Lung (tissue), 12 donors: ENCODE results near the gene STMND1. TPM values are rescaled to one million over a fixed set of nuclear protein-coding genes. Genes with fewer than 3 reads are reported as not detected.

Experiments used
- ATAC-seq: fragments of 200-7000 bp; cut with Tn5 transposase; one replicate; pipeline ENCODE4 v1.9.1; 2020; ENCODE audit warnings: moderate number of reproducible peaks; ENCODE audit not compliant: insufficient read depth, low FRiP score
- DNase-seq, 3 donors: peaks; one replicate each; pipeline ENCODE4 v3.0.0-alpha.2; 2013 to 2017
- H3K27ac ChIP-seq, 2 donors: one replicate each; pipeline ENCODE4 v1.5.1; 2013; ENCODE audit warnings: mild to moderate bottlenecking in 2 of 2, moderate library complexity in 2 of 2, control low read depth in 1 of 2, inconsistent platforms in 1 of 2, low read depth in 1 of 2, low read length in 1 of 2
- H3K27me3 ChIP-seq, 3 donors: one replicate each; pipeline ENCODE4 v1.5.1; 2013; ENCODE audit warnings: low read length in 2 of 3; ENCODE audit not compliant: control insufficient read depth in 3 of 3, insufficient read depth in 3 of 3
- H3K36me3 ChIP-seq, 4 donors: one replicate each; pipeline ENCODE4 v1.5.1; 2013; ENCODE audit warnings: low read length in 4 of 4, mild to moderate bottlenecking in 1 of 4, moderate library complexity in 1 of 4; ENCODE audit not compliant: control insufficient read depth in 4 of 4, insufficient read depth in 4 of 4
- H3K4me1 ChIP-seq, 5 donors: one replicate each; pipeline ENCODE4 v1.5.1; 2013; ENCODE audit warnings: low read length in 5 of 5, mild to moderate bottlenecking in 2 of 5, moderate library complexity in 1 of 5; ENCODE audit not compliant: control insufficient read depth in 5 of 5, insufficient read depth in 5 of 5
- H3K4me3 ChIP-seq: one replicate; pipeline ENCODE4 v1.5.1; 2013; ENCODE audit warnings: mild to moderate bottlenecking, control low read depth, moderate library complexity
- H3K9ac ChIP-seq, 2 donors: one replicate each; pipeline ENCODE4 v1.5.1; 2013; ENCODE audit warnings: low read length in 2 of 2, control low read depth in 1 of 2; ENCODE audit not compliant: insufficient read depth in 1 of 2
- H3K9me3 ChIP-seq, 4 donors: one replicate each; pipeline ENCODE4 v1.5.1; 2013; ENCODE audit warnings: low read length in 3 of 4, mild to moderate bottlenecking in 1 of 4, moderate library complexity in 1 of 4; ENCODE audit not compliant: control insufficient read depth in 4 of 4, insufficient read depth in 3 of 4
- CTCF ChIP-seq: IDR thresholded peaks from 2 replicates; pipeline ENCODE4 v1.5.1; 2012; ENCODE audit warnings: mild to moderate bottlenecking; ENCODE audit errors: control extremely low read depth, extremely low read depth
- WGBS, 2 donors: extraction: QIAGEN DNeasy Blood & Tissue Kit; methylation state at CpG; one replicate each; pipeline ENCODE4 v1.1.7; 2013; 5-methylcytosine and 5-hydroxymethylcytosine counted together
- polyA plus RNA-seq, 2 donors: library from polyadenylated mRNA; stranded (reverse); fragments of 200-250 nt; gene quantifications; one replicate each; pipeline ENCODE4 v1.2.1, GENCODE V29; 2013
- total RNA-seq, 2 donors: library from RNA; depleted of rRNA in 1 of 2; stranded (reverse); fragments of >200 nt in 1 of 2; gene quantifications; one replicate each; pipeline ENCODE4 v1.2.1, GENCODE V29; 2014 to 2021
- donor health status: control.
- donor health status: control.
- donor health status: Bipolar disorder and iron deficiency.
- donor health status: healthy.
- donor health status: DM: yes; HTN: yes; CAD: no.

The STMND1 gene
- total and polyA plus RNA-seq, 4 donors: 4.6 to 11.0 (median 8.3) TPM

- H3K9ac ChIP-seq: no peak overlapping the region
- H3K4me3 ChIP-seq: no peak overlapping the region
- TF ChIP-seq CTCF: no peak
- H3K4me1 ChIP-seq: peaks cover 0 to 3% (median 0%) of the 10 kb centered on the region in 5 donors
- H3K27ac ChIP-seq: no peak overlapping the region
- peaks cover 0 to 3% (median 0%) of the 10 kb centered on the region in 4 donors for H3K9me3 ChIP-seq
- H3K27me3 ChIP-seq: no peaks in the 10 kb centered on the region
- ATAC-seq: no peak
- WGBS, 2 donors: 62 to 70% methylated on average over 4 of the region's 4 CpGs
- no peak for DNase-seq
- no peaks in the 10 kb centered on the region for H3K36me3 ChIP-seq
Observed at GRCh38 chr6:17172836-17173470, 71.1 kb downstream of the STMND1 start.

- Histone ChIP-seq H3K27me3 (no peaks in the 10 kb centered on the region), H3K4me1 (no peaks in the 10 kb centered on the region), H3K9me3 (peaks cover 0 to 3% (median 0%) of the 10 kb centered on the region in 4 donors), H3K4me3 (no peak overlapping the region), H3K27ac (no peak overlapping the region), H3K9ac (no peak overlapping the region), H3K36me3 (no peaks in the 10 kb centered on the region)
- TF ChIP-seq CTCF: no peak
- WGBS, 2 donors: 63 to 81% methylated on average over 2 of the region's 2 CpGs
- ATAC-seq: no peak
- no peak for DNase-seq
Observed at GRCh38 chr6:17178326-17178725, 76.5 kb downstream of the STMND1 start.

GRCh38 chr6:17178754-17179529 lies 77.1 kb downstream of the STMND1 start:
- H3K27ac ChIP-seq: no peak overlapping the region
- 75 to 86% methylated on average over 1 of the region's 1 CpG for WGBS, 2 donors
- no peaks in the 10 kb centered on the region for H3K36me3 ChIP-seq
- H3K4me3 ChIP-seq: no peak overlapping the region
- H3K9me3 ChIP-seq: peaks cover 0 to 3% (median 0%) of the 10 kb centered on the region in 4 donors
- no peaks in the 10 kb centered on the region for H3K27me3 ChIP-seq
- no peaks in the 10 kb centered on the region for H3K4me1 ChIP-seq
- no peak for TF ChIP-seq CTCF
- ATAC-seq: no peak
- H3K9ac ChIP-seq: no peak overlapping the region
- DNase-seq: no peak
